ENCODE data around the gene PTGIS. TPM values are rescaled to one million over a fixed set of nuclear protein-coding genes. Genes with fewer than 3 reads are reported as not detected.

The PTGIS gene
- total RNA-seq, 2 donors from 2014 or later, result 9.9 to 10.9 TPM

DNA sequence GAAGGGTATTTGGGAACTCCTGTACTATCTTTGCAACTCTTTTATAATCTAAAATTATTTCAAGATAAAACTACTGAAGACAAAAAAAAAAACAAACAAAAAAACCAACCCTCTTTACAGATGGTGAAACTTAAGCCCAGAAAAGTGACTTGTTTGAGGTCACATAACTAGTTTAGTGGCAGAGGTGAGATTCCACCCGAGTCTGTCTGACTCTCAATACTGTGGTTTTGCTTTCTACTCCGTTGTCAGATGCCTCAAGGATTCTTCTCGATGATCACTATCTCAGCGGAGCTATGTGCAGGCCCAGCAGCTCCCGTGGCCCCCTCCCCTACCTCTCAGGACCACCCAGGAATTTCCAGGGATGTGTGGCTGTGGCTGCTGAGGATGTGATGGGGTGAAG is 49.4 kb downstream of the PTGIS start:
- no peak for TF ChIP-seq POLR2A (IDR thresholded peaks at IDR 0.05)
- TF ChIP-seq CTCF (IDR thresholded peaks at IDR 0.05), result no peak
- intact Hi-C loops (cut with DNase I), result no loop called here
- 67 to 76% methylated on average over 3 to 5 of the region's 5 CpGs for WGBS, 2 donors
- Histone ChIP-seq H3K4me1 (no peaks in the 10 kb centered on the region), H3K9me3 (no peaks in the 10 kb centered on the region), H3K27me3 (no peaks in the 10 kb centered on the region), H3K36me3 (replicated peaks in 1 of 2; ENCODE audit: insufficient read depth in 1 of 2, low read depth in 2 of 2) (no peaks in the 10 kb centered on the region), H3K4me3 (no peak overlapping the region), H3K27ac (no peak overlapping the region)
- DNase-seq (no peak), ATAC-seq (no peak)

DNA sequence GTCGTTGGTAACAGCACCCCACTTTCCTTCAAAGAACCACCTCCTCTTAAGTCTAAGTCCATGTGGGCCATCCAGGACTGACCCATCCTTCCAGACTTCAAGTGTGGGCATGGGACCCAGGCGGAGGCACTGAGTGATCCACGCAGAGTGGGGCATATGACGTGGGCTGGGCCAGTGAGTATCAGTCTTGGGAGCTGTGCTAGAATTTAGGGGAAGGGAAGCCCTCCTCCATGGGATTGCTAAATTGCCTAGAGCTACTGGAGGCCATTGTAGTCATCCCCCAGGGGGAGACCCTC is 50.2 kb downstream of the PTGIS start:
- Histone ChIP-seq H3K4me3 (no peak overlapping the region), H3K4me1 (no peaks in the 10 kb centered on the region), H3K27me3 (no peaks in the 10 kb centered on the region), H3K9me3 (no peaks in the 10 kb centered on the region), H3K36me3 (replicated peaks in 1 of 2; ENCODE audit: insufficient read depth in 1 of 2, low read depth in 2 of 2) (no peaks in the 10 kb centered on the region), H3K27ac (no peak overlapping the region)
- DNase-seq (no peak), ATAC-seq (no peak)
- no peak for TF ChIP-seq POLR2A (IDR thresholded peaks at IDR 0.05)
- TF ChIP-seq CTCF (IDR thresholded peaks at IDR 0.05), result no peak
- intact Hi-C loops (cut with DNase I), result no loop called here
- 76 to 78% methylated on average over 3 to 4 of the region's 4 CpGs for WGBS, 2 donors

- intact Hi-C loops (cut with DNase I), result no loop called here
- DNase-seq (no peak), ATAC-seq (no peak)
- no peaks in the 10 kb centered on the region for H3K27me3 ChIP-seq
- H3K27ac ChIP-seq, result no peak overlapping the region
- H3K4me3 ChIP-seq, result no peak overlapping the region
- TF ChIP-seq POLR2A (IDR thresholded peaks at IDR 0.05) (no peak), CTCF (IDR thresholded peaks at IDR 0.05) (no peak)
- H3K4me1 ChIP-seq, result no peaks in the 10 kb centered on the region
- 65% methylated on average over 14 to 17 of the region's 17 CpGs for WGBS, 2 donors
- H3K36me3 ChIP-seq (replicated peaks in 1 of 2; ENCODE audit: insufficient read depth in 1 of 2, low read depth in 2 of 2), result no peaks in the 10 kb centered on the region
- no peaks in the 10 kb centered on the region for H3K9me3 ChIP-seq
Measured at GRCh38 chr20:49516916-49517804, 50.8 kb downstream of the PTGIS start.

GRCh38 chr20:49515586-49515985 is 52.4 kb downstream of the PTGIS start:
- no peaks in the 10 kb centered on the region for H3K9me3 ChIP-seq
- no peak overlapping the region for H3K27ac ChIP-seq
- intact Hi-C loops (cut with DNase I), result no loop called here
- TF ChIP-seq CTCF (IDR thresholded peaks at IDR 0.05) (no peak), POLR2A (IDR thresholded peaks at IDR 0.05) (no peak)
- no peaks in the 10 kb centered on the region for H3K27me3 ChIP-seq
- H3K4me3 ChIP-seq, result no peak overlapping the region
- WGBS, 2 donors, result 22 to 28% methylated on average over 3 of the region's 3 CpGs
- no peaks in the 10 kb centered on the region for H3K36me3 ChIP-seq (replicated peaks in 1 of 2; ENCODE audit: insufficient read depth in 1 of 2, low read depth in 2 of 2)
- ATAC-seq (no peak), DNase-seq (peak in 1 of 4 donors; percentile 18)
- H3K4me1 ChIP-seq, result no peaks in the 10 kb centered on the region

- Histone ChIP-seq H3K9me3 (no peaks in the 10 kb centered on the region), H3K4me1 (no peaks in the 10 kb centered on the region), H3K27me3 (no peaks in the 10 kb centered on the region), H3K36me3 (replicated peaks in 1 of 2; ENCODE audit: insufficient read depth in 1 of 2, low read depth in 2 of 2) (no peaks in the 10 kb centered on the region), H3K4me3 (no peak overlapping the region), H3K27ac (no peak overlapping the region)
- intact Hi-C loops (cut with DNase I), result no loop called here
- DNase-seq (no peak), ATAC-seq (no peak)
- 67 to 77% methylated on average over 1 to 2 of the region's 2 CpGs for whole genome bisulfite sequencing, 2 donors
- TF ChIP-seq POLR2A (IDR thresholded peaks at IDR 0.05) (no peak), CTCF (IDR thresholded peaks at IDR 0.05) (no peak)
Measured at GRCh38 chr20:49513517-49513916, 54.4 kb downstream of the PTGIS start.

Measured in body of pancreas (tissue), 4 donors.